Measurements from ENCODE around the gene PSME4. TPM values are rescaled to one million over a fixed set of nuclear protein-coding genes. Genes with fewer than 3 reads are reported as not detected.

Gene PSME4, protein sequence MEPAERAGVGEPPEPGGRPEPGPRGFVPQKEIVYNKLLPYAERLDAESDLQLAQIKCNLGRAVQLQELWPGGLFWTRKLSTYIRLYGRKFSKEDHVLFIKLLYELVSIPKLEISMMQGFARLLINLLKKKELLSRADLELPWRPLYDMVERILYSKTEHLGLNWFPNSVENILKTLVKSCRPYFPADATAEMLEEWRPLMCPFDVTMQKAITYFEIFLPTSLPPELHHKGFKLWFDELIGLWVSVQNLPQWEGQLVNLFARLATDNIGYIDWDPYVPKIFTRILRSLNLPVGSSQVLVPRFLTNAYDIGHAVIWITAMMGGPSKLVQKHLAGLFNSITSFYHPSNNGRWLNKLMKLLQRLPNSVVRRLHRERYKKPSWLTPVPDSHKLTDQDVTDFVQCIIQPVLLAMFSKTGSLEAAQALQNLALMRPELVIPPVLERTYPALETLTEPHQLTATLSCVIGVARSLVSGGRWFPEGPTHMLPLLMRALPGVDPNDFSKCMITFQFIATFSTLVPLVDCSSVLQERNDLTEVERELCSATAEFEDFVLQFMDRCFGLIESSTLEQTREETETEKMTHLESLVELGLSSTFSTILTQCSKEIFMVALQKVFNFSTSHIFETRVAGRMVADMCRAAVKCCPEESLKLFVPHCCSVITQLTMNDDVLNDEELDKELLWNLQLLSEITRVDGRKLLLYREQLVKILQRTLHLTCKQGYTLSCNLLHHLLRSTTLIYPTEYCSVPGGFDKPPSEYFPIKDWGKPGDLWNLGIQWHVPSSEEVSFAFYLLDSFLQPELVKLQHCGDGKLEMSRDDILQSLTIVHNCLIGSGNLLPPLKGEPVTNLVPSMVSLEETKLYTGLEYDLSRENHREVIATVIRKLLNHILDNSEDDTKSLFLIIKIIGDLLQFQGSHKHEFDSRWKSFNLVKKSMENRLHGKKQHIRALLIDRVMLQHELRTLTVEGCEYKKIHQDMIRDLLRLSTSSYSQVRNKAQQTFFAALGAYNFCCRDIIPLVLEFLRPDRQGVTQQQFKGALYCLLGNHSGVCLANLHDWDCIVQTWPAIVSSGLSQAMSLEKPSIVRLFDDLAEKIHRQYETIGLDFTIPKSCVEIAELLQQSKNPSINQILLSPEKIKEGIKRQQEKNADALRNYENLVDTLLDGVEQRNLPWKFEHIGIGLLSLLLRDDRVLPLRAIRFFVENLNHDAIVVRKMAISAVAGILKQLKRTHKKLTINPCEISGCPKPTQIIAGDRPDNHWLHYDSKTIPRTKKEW (N-terminal part only)
- 47.0 to 57.9 TPM (median 51.5 TPM) in 5 replicates for total RNA-seq (2022; extraction: Qiagen RNA extraction)

DNA sequence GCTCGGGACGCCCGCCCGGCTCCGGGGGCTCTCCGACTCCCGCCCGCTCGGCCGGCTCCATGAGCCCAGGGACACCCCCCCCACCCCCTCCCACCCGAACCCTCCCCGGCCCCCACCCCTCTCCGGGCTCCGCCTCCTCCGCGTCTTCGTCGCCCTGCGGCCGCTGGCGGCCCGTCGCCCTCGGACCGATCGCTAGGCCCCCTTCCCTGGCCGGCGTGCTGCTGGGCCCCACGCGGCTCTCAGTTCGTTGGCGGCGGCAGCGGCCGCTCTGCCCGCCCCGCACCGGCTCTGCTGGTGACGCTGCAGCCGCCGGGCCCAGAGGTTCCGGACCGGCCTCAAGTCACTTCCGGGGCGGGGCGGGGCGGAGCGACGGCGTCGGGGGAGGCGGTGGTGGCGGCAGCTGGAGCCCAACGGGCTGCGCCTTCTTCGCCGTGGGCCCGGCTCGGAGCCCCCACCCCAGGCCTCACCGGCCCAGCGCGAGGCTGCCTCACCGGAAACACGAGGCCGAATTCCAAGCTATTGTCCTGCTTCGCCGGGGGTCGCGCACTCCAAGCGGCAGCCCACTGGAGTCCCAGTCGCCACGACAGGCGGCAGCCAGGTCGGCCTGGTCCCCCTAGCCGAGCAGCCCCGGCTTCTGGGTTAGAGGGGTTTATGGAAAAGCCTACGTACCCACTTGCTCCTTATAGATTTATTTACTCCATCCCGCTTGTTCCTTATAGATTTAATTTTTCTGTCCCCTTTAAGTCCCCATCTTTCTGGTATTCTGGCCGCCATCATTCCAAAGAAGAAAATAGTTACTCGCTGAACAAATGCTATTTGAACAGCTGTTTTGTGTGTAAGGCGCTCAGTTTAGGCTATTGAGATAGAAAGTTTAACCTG, at the start of gene PSME4:
Gene PSME4, minus strand, starts transcription at position 270 of the 879 bp plus-strand sequence. Its CDS starts 209 bp downstream, at position 61.

DNA sequence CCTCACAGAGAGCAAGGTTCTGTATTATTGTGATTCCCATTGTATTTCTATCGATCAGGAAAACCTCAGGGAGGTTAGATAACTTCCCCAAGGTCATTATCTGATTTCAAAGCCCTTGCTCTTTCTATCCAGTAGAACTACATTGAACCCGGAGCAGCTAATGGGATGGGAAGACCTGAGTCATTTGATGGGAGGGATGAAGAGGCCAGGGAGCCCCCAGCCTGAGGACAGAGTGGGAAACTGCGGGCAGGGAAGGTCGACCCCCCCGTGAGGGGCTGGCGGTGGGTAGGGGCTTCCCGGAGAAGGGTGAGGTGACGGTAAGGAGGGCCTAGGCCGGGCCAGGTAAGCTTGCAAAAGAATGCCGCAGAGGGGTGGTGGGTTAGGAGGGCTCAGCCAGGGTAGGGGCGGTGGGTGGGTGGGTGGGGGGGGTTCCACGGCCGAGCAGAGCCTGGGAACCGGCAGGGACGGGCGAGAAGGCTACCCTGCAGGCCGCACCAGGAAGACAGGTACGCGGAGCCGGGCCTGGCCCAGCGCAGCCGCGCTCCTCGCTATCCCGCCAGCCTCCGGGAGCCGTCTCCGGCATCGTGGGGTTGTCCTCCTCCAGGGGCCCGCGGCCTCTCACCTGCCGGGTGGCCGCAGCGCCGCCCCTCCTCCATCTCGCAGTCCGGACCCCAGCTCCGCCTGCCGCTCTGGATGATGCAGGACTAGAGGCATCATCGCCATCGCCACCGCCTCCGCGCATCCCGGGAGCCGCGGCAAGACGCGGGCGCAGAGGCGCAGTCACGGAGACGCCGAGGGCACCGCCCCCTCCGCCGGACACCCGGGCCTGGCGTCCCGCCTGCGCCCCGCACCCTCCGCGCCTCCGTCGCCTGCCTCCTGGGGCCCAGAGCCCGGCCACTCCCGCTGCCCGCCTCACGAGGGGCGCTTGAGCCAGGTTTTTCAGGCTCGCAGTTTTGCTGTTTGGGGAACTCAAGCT, 111.3 kb downstream of the PSME4 start, which contains the start of gene GPR75:
Gene GPR75, minus strand, starts transcription at position 762 of the 976 bp plus-strand sequence. CDS start 5,211 bp downstream, outside the sequence.

Other genes with a start within 250 kb of the PSME4 start
- 10.9 to 14.9 TPM (median 11.9 TPM) in 5 replicates for gene CHAC2, start 203.2 kb downstream of the PSME4 start, total RNA-seq (2022; extraction: Qiagen RNA extraction)
- 10.5 to 13.6 TPM (median 11.9 TPM) in 5 replicates for gene ASB3, start 184.0 kb downstream of the PSME4 start, total RNA-seq (2022; extraction: Qiagen RNA extraction)
- gene ERLEC1, start 183.9 kb downstream of the PSME4 start, total RNA-seq (2022; extraction: Qiagen RNA extraction) = 53.3 to 64.0 TPM (median 59.8 TPM) in 5 replicates
- 1.1 to 2.9 TPM (median 2.6 TPM) in 5 replicates for gene GPR75, start 111.0 kb downstream of the PSME4 start, total RNA-seq (2022; extraction: Qiagen RNA extraction)
- gene ACYP2, start 144.6 kb upstream of the PSME4 start, total RNA-seq (2022; extraction: Qiagen RNA extraction) = 7.2 to 8.2 TPM (median 7.6 TPM) in 5 replicates

Measured in A549 treated with dexamethasone at 1 μM for 4 hours (cell line).